Ramos (cell line): ENCODE data around the gene ANO3.
"Not testable (repeated sequence)": the region's sequence is repeated elsewhere in the genome, so short reads cannot be mapped to it uniquely, and the experiment has no call there.

ENCODE experiments used
- in situ Hi-C: fragments of 300-500 bp; cut with MboI; formaldehyde crosslinking; loops from one replicate; pipeline ENCODE4 v1.14.3; 2022; ENCODE audit warnings: low sequenced_read_pairs; ENCODE audit not compliant: unreplicated experiment

ANO3 gene

GRCh38 chr11:26569646-26570045 is 237.7 kb downstream of the ANO3 start:
- in situ Hi-C loops = no loop called here

GRCh38 chr11:26571861-26572654 is 240.1 kb downstream of the ANO3 start, which contains the start of gene MUC15:
TSS of gene MUC15 (minus strand) at chr11:26572263. CDS start at chr11:26567094, 5,169 bp downstream.
- in situ Hi-C loops = no loop called here

- in situ Hi-C loops = no loop called here
Observed at GRCh38 chr11:26572770-26573402, 241.0 kb downstream of the ANO3 start.

GRCh38 chr11:26573896-26574295 is 242.0 kb downstream of the ANO3 start:
- in situ Hi-C loops = no loop called here

- in situ Hi-C loops = no loop called here
Observed at GRCh38 chr11:26575946-26576345, 244.0 kb downstream of the ANO3 start.

- in situ Hi-C loops = no loop called here
Observed at GRCh38 chr11:26578998-26579661, 247.2 kb downstream of the ANO3 start.

GRCh38 chr11:26579683-26580082 is 247.8 kb downstream of the ANO3 start:
- in situ Hi-C loops = no loop called here

GRCh38 chr11:26580929-26581328 is 249.0 kb downstream of the ANO3 start:
- in situ Hi-C loops = no loop called here

GRCh38 chr11:26583550-26583949 is 251.6 kb downstream of the ANO3 start:
- in situ Hi-C loops = no loop called here

- in situ Hi-C loops = no loop called here
Observed at GRCh38 chr11:26584818-26585217, 252.9 kb downstream of the ANO3 start.

- in situ Hi-C loops = no loop called here
Observed at GRCh38 chr11:26587073-26587472, 255.1 kb downstream of the ANO3 start.

- in situ Hi-C loops = no loop called here
Observed at GRCh38 chr11:26593691-26594090, 261.8 kb downstream of the ANO3 start.

- in situ Hi-C loops = not testable (repeated sequence)
Observed at GRCh38 chr11:26595207-26595865, 263.4 kb downstream of the ANO3 start.

- in situ Hi-C loops = not testable (repeated sequence)
Observed at GRCh38 chr11:26597049-26597689, 265.2 kb downstream of the ANO3 start.

- in situ Hi-C loops = no loop called here
Observed at GRCh38 chr11:26597899-26598298, 266.0 kb downstream of the ANO3 start.

- in situ Hi-C loops = no loop called here
Observed at GRCh38 chr11:26599425-26599824, 267.5 kb downstream of the ANO3 start.

GRCh38 chr11:26599876-26600434 is 268.0 kb downstream of the ANO3 start:
- in situ Hi-C loops = no loop called here

GRCh38 chr11:26607725-26608506 is 276.0 kb downstream of the ANO3 start:
- in situ Hi-C loops = no loop called here

GRCh38 chr11:26608507-26609146 is 276.7 kb downstream of the ANO3 start:
- in situ Hi-C loops = no loop called here
